Stimulated activated CD4-positive, alpha-beta T cell treated with anti-CD3 and anti-CD28 coated beads, TNF-alpha, amount 100 ng/mL, for 48 hours (primary cell): Measurements from ENCODE around the gene KRI1.

Source experiments
- DNase-seq, 3 donors: peaks; one replicate each; pipeline ENCODE4 v3.0.0-alpha.2; 2020; ENCODE audit warnings: low read depth in 3 of 3

Gene KRI1

GRCh38 chr19:10565567-10566407 is at the start of gene KRI1:
KRI1 (minus strand) TSS chr19:10566010; CDS start chr19:10565999, 11 bp downstream.
- peak; percentile 97 to 99 (median 98) for DNase-seq

DNA sequence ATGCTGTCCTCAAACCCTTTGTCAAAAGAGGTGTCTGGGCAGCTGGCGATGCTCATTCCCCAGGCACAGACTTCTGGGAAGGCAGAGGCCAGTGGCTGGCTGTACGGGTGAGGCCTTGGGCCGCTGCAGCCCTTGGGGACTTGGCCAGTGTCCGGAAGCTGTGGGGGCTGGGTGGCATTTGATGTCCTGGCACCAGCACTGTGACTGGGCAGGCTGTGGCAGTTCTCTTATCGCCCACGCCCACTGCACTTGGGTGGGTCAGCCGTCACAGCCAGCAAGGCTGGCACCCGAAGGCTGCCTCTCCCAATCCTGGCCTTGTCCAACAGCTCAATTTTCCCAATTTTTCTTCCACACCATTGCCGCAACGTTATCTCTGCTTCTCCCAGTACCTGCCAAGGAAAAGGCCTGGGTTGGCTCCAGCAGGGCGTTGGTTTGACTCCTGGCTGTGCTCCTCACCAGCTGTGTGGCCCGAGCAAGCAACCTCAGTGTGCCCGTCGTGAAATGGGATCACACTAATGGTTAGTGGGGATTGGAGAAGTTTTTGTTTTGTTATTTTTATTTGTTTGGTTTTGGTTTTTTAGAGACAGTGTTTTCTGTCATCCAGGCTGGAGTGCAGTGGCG is 46.8 kb upstream of the KRI1 start:
- no peak for DNase-seq

DNA sequence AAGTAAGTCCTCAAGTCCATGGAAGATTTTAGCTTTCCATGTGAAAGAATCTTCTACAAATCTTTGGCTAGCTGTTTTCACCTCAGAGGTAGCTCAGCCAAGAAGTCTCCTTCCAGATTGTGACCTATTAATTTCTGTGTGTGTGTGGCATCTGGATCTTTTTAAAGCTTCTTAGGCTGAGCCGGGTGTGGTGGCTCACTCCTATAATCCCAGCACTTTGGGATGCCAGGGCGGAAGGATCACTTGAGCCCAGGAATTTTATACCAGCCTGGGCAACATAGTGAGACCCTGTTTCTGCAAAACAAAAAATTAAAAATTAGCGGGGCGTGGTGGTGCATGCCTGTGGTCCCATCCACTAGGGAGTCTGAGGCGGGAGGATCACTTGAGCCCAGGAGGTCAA is 46.1 kb upstream of the KRI1 start:
- DNase-seq = no peak

GRCh38 chr19:10604460-10604980 is 38.7 kb upstream of the KRI1 start:
- no peak for DNase-seq

GRCh38 chr19:10603873-10604459 is 38.2 kb upstream of the KRI1 start:
- no peak for DNase-seq

DNA sequence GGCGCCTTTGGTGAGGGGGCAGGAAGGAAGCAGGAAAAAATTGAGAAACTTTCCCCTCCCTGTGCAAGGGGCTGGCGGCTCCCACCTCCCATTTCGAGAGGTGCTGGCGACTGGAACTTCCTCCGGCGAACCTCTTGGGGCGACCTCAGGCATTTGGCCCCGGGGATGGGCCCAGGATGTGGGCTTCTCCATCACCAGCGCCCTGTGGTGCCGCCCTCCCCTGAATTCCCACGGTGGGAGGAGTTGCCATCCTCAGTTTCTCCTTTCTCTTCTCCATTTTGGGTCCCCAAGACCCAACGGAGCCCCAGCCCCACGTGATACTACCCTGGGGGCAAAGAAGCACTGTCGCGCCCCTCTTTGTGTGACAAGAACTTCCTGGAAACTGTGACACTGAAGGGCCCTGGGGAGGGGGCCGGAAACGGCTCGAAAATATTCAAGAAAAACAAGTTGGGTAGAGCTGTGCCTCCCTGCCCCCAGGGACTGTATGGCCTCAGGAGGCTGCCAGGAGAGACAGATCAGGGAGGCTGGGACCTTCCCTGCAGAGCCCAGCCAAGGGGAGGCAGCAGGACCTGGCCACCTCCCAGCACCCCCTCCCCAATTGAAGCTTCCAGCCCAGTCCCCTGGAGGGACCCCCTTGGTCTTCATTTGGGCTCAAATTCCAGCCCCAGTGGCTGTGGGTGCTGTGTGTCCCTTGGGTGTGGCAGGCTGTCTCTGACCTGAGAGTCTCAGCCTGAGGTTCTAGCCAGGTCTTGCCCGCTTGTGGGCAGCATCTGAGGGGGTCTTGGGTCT is 37.5 kb upstream of the KRI1 start:
- DNase-seq = peak; percentile 51 to 61 (median 57)

GRCh38 chr19:10602330-10603083 is 36.7 kb upstream of the KRI1 start:
- peak; percentile 78 to 91 (median 79) for DNase-seq

- DNase-seq = no peak
Measured at GRCh38 chr19:10601999-10602329, 36.2 kb upstream of the KRI1 start.

DNA sequence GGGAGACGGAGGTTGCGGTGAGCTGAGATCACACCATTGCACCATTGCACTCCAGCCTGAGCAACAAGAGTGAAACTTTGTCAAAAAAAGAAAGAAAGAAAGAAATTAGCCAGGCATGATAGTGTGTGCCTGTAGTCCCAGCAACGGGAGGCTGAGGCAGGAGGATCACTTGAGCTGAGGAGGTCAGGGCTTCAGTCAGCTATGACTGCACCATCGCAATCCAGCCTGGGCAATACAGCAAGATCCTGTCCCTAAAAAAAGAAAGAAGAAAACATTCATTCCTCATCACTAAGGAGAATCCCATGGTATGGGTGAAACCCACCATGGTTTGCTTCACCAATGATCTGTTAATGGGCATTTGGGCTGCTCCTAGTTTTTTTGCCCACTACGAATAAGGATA is 34.3 kb upstream of the KRI1 start:
- no peak for DNase-seq

DNA sequence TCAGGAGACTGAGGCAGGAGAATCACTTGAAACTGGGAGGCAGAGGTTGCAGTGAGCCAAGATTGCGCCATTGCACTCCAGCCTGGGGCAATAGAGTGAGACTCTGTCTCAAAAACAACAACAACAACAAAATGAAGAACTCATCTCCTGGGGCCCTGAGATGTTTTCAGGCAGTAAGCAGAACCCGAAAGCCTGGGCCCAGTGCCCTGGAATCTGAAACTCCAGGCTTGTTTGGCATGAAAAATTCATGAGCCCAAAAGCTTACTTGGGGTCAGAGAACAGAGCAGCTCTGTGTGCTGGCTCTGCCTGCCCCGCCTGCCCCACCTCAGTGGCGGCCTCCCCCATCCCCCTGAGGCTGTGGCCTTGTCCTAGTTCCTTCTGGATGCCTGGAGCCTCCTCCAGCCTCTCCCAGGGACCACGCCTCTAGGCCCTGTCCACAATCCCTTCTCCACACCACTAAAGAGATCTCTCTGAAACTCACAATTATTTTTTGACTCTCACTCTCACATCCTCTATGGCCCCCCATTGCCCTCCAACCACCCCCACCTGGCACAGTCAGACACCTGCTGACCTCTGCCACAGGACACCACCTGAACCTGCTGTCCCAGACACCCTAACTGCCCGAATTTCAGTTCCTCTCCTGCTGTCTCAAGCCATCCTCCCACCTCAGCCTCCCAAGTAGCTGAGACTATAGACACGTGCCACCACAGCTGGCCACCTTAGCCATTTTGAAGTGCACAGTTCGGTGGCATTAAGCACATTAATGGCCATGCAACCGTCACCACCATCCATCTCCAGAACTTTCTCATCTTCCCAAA is 28.2 kb upstream of the KRI1 start:
- no peak for DNase-seq

GRCh38 chr19:10593148-10593547 is 27.3 kb upstream of the KRI1 start:
- DNase-seq = no peak

- DNase-seq = no peak
Measured at GRCh38 chr19:10587839-10588150, 22.0 kb upstream of the KRI1 start.

DNA sequence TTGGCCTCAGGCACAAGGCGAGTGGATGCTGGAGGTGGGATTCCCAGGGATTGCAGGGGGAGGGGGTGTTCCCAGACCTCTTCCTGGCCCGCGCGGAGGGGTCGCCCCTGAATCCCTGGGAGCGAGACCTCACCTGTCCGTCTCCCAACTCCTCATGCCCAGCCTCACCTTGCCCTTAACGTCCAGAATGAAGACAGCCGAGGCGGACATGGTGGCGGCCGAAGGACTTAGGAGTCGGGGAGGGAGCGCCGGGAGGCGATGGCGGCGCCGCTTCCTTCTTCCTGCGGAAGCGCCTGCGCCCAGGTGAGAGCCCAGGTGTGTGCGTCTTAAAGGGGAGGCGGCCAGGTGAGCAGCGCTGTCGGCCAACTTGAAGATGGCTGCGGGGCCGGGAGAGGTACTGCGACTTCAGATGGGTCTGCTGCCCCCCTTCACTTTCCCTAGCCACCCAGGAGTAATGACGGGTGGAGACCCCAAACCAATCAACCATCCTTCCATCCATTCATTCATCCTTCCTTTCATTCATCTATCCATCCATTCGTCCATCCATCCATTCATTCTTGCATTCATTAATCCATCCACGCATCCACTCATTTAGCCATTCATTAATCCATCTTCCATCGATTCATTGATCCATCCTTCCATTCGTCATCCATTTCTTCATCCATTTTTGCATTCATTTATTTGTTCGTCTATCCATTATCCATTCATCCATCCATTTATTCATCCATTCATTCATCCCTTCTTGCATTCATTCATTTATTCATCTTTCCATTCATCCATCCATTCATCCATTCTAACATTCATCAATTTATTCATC is 21.4 kb upstream of the KRI1 start, which contains the start of gene AP1M2:
AP1M2 (minus strand) TSS at position 291 of the 817 bp plus-strand sequence; CDS start at position 210, 81 bp downstream.
- DNase-seq = no peak

- no peak for DNase-seq
Measured at GRCh38 chr19:10586396-10586795, 20.6 kb upstream of the KRI1 start.

GRCh38 chr19:10583036-10583776 is 17.4 kb upstream of the KRI1 start:
- DNase-seq = no peak

DNA sequence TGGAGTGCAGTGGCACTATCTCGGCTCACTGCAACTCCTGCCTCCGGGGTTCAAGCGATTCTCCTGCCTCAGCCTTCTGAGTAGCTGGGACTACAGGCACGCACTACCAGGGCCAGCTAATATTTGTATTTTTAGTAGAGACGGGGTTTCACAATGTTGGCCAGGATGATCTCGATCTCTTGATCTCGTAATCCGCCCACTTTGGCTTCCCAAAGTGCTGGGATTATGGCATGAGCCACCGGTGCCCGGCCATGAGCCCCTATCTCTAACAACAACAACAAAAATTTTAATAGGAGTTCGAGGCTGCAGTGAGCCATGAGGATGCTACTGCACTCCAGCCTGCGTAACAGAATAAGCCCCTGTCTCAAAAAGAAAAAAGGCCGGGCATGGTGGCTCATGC is 16.3 kb upstream of the KRI1 start:
- DNase-seq = no peak

GRCh38 chr19:10580979-10581631 is 15.3 kb upstream of the KRI1 start:
- peak; percentile 80 to 86 (median 81) for DNase-seq

DNA sequence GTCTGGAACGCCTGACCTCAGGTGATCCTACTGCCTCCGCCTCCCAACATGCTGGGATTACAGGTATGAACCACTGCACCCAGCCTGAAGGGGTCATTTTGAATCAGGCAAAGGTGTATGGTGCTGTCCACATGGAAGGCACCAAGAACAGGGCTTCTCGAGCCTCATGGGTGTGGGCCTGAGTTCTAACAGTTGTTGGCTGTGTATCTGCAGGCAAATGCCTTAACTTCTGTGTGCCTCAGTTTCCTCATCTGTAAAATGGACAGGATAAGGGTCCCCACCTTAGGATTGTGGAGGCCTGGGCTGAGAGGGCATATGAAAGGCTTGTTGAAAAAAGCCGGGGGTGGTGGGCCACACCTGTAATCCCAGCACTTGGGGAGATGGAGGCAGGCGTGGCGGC is 12.1 kb upstream of the KRI1 start:
- DNase-seq = no peak
